ENCODE measurements around the gene FNDC11.

- TF ChIP-seq POLR2A (IDR thresholded peaks at IDR 0.05; ENCODE audit: low read length) (no peak), KDM1A (IDR thresholded peaks at IDR 0.05; ENCODE audit: low read depth) (no peak), ESRRA (IDR thresholded peaks at IDR 0.05; ENCODE audit: borderline replicate concordance, low read length) (no peak), MAX (IDR thresholded peaks at IDR 0.05) (no peak), CTCF (IDR thresholded peaks at IDR 0.05) (no peak), EHMT2 (IDR thresholded peaks at IDR 0.05; ENCODE audit: low read depth) (no peak), EP300 (IDR thresholded peaks at IDR 0.05) (no peak), E2F6 (IDR thresholded peaks at IDR 0.05; ENCODE audit: borderline replicate concordance, low read depth) (no peak), BHLHE40 (IDR thresholded peaks at IDR 0.05; ENCODE audit: low read depth, low read length) (no peak), FOSL2 (IDR thresholded peaks at IDR 0.05) (no peak), FOSL2 (CRISPR knock-in tag; IDR thresholded peaks at IDR 0.05) (no peak), HOXA7 (CRISPR knock-in tag; IDR thresholded peaks at IDR 0.05) (no peak), CHD2 (IDR thresholded peaks at IDR 0.05; ENCODE audit: low read length, partially characterized antibody) (no peak), MAZ (IDR thresholded peaks at IDR 0.05; ENCODE audit: borderline replicate concordance, low read depth, low read length) (no peak), ATOH8 (CRISPR knock-in tag; IDR thresholded peaks at IDR 0.05; ENCODE audit: low read depth) (no peak)
Measured at GRCh38 chr20:63532449-63532971, 21.4 kb upstream of the FNDC11 start.
